ENCODE data around the gene CLEC20A. TPM values are rescaled to one million over a fixed set of nuclear protein-coding genes. Genes with fewer than 3 reads are reported as not detected.

The CLEC20A gene
- total and polyA plus RNA-seq, 2 of the 8 experiments (the other 6 are each of a cell fraction or from before 2014, with no cell fraction given), result not detected

DNA sequence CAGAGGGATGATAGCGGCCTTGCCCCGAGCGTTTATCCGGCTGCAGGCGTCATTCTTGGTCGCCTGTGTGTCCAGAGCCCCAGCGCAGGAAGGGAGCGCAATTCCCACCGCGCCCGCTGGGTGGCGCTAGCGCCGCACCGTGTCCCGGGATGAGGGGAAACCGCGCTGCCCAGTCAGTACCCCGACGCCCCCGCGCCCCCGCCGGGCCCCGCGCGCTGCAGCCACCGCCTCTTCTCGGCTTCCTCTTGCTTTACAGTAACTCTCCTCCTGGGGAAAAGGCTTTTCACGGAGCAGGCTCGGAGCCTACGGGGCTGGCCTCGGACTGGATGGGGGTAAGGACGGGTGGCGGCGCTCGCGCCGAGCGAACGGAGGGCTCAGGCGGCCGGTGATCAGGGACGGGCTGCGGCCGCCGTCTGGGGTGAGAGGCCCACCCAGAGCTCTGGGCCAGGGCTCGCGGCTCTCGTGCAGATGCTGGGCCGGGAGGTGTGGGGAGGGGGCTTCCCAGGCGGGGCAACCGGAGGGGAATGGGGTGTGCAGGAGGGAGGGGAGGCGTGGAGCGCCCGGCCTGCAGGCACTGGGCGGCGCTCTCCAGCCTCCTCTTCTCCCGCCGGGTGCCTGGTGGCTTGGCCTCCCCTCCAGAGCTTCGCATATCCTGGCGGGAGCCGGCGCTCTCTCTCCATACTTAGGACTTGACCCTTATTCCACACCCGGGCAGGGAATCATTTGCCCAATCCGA lies 46.0 kb upstream of the CLEC20A start (continued):
- 0 out of 2 replicates have a peak, but pooled peaks have one; percentile 24 for TF ChIP-seq BACH1 (IDR thresholded peaks at IDR 0.05; ENCODE audit: low read length)
- TF ChIP-seq POLR2AphosphoS5 (IDR thresholded peaks at IDR 0.05; ENCODE audit: low read depth, low read length), result 0 out of 2 replicates have a peak, but pooled peaks have one; percentile 12
- peak; percentile 38; the same call in 1 of the 2 replicates for TF ChIP-seq FOSL1 (IDR thresholded peaks at IDR 0.05; ENCODE audit: insufficient read depth, low read depth, low read length)
- peak; percentile 93 for TF ChIP-seq EGR1 (IDR thresholded peaks at IDR 0.05; ENCODE audit: borderline replicate concordance, low read depth, low read length)
- TF ChIP-seq, protein P1, sequence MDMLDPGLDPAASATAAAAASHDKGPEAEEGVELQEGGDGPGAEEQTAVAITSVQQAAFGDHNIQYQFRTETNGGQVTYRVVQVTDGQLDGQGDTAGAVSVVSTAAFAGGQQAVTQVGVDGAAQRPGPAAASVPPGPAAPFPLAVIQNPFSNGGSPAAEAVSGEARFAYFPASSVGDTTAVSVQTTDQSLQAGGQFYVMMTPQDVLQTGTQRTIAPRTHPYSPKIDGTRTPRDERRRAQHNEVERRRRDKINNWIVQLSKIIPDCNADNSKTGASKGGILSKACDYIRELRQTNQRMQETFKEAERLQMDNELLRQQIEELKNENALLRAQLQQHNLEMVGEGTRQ (IDR thresholded peaks at IDR 0.05; ENCODE audit: low read length), result no peak
- peak; percentile 67 for TF ChIP-seq TAF1 (IDR thresholded peaks at IDR 0.05; ENCODE audit: low read depth, low read length)
- 0 out of 2 replicates have a peak, but pooled peaks have one; percentile 41 for TF ChIP-seq SP4 (IDR thresholded peaks at IDR 0.05; ENCODE audit: low read length)
- TF ChIP-seq MAFK (IDR thresholded peaks at IDR 0.05; ENCODE audit: low read depth, low read length), result no peak
- TF ChIP-seq EP300 (IDR thresholded peaks at IDR 0.05; ENCODE audit: borderline replicate concordance in 1 of 2, low read depth in 2 of 2, low read length in 2 of 2), result no peak; a peak in 1 of 3 replicates
- TF ChIP-seq POU5F1 (IDR thresholded peaks at IDR 0.05; ENCODE audit: low read depth, low read length), result no peak
- no peak for TF ChIP-seq CHD1 (IDR thresholded peaks at IDR 0.05; ENCODE audit: low read depth, low read length)
- TF ChIP-seq SIX5 (IDR thresholded peaks at IDR 0.05; ENCODE audit: low read depth, low read length), result no peak
- TF ChIP-seq, protein P2, sequence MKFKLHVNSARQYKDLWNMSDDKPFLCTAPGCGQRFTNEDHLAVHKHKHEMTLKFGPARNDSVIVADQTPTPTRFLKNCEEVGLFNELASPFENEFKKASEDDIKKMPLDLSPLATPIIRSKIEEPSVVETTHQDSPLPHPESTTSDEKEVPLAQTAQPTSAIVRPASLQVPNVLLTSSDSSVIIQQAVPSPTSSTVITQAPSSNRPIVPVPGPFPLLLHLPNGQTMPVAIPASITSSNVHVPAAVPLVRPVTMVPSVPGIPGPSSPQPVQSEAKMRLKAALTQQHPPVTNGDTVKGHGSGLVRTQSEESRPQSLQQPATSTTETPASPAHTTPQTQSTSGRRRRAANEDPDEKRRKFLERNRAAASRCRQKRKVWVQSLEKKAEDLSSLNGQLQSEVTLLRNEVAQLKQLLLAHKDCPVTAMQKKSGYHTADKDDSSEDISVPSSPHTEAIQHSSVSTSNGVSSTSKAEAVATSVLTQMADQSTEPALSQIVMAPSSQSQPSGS (IDR thresholded peaks at IDR 0.05; ENCODE audit: low read length), result no peak
- TF ChIP-seq RAD21 (IDR thresholded peaks at IDR 0.05 in 1 of 2, conservative IDR thresholded peaks at IDR 0.05 in 1 of 2; ENCODE audit: low read depth in 2 of 2, low read length in 2 of 2), result peak; percentile 82 to 88
- no peak for TF ChIP-seq BCL11A (IDR thresholded peaks at IDR 0.05; ENCODE audit: low read depth in 2 of 2, low read length in 2 of 2)
- peak; percentile 63 for TF ChIP-seq ASH2L (IDR thresholded peaks at IDR 0.05; ENCODE audit: low read length)
- TF ChIP-seq SUZ12 (IDR thresholded peaks at IDR 0.05; ENCODE audit: low read length), result no peak
- TF ChIP-seq, protein P3, sequence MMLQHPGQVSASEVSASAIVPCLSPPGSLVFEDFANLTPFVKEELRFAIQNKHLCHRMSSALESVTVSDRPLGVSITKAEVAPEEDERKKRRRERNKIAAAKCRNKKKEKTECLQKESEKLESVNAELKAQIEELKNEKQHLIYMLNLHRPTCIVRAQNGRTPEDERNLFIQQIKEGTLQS (IDR thresholded peaks at IDR 0.05; ENCODE audit: insufficient read depth, low read depth, low read length), result no peak
- no peak for TF ChIP-seq RNF2 (IDR thresholded peaks at IDR 0.05; ENCODE audit: borderline replicate concordance, low read depth, low read length, missing control alignments, poor library complexity, severe bottlenecking)
- TF ChIP-seq YY1 (IDR thresholded peaks at IDR 0.05; ENCODE audit: low read depth, low read length), result no peak

Data from H1 (cell line).